ES-I3 (cell line): ENCODE data around the gene FAXDC2.

Source experiments
- H3K36me3 ChIP-seq: 2 replicates; pipeline ENCODE4 v1.6.1; 2013; ENCODE audit warnings: mild to moderate bottlenecking, low read length, control low read depth, moderate library complexity; ENCODE audit not compliant: insufficient read depth
- H3K4me1 ChIP-seq: 2 replicates; pipeline ENCODE4 v1.6.1; 2013; ENCODE audit warnings: mild to moderate bottlenecking, control low read depth, low read length; ENCODE audit not compliant: insufficient read depth
- H3K9ac ChIP-seq: 2 replicates; pipeline ENCODE4 v1.6.1; 2013; ENCODE audit warnings: low read depth, mild to moderate bottlenecking, low read length, moderate library complexity
- H3K9me3 ChIP-seq: 2 replicates; pipeline ENCODE4 v1.6.1; 2013; ENCODE audit warnings: mild to moderate bottlenecking, low read length, moderate library complexity; ENCODE audit not compliant: control insufficient read depth, insufficient read depth

The FAXDC2 gene, protein sequence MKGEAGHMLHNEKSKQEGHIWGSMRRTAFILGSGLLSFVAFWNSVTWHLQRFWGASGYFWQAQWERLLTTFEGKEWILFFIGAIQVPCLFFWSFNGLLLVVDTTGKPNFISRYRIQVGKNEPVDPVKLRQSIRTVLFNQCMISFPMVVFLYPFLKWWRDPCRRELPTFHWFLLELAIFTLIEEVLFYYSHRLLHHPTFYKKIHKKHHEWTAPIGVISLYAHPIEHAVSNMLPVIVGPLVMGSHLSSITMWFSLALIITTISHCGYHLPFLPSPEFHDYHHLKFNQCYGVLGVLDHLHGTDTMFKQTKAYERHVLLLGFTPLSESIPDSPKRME

DNA sequence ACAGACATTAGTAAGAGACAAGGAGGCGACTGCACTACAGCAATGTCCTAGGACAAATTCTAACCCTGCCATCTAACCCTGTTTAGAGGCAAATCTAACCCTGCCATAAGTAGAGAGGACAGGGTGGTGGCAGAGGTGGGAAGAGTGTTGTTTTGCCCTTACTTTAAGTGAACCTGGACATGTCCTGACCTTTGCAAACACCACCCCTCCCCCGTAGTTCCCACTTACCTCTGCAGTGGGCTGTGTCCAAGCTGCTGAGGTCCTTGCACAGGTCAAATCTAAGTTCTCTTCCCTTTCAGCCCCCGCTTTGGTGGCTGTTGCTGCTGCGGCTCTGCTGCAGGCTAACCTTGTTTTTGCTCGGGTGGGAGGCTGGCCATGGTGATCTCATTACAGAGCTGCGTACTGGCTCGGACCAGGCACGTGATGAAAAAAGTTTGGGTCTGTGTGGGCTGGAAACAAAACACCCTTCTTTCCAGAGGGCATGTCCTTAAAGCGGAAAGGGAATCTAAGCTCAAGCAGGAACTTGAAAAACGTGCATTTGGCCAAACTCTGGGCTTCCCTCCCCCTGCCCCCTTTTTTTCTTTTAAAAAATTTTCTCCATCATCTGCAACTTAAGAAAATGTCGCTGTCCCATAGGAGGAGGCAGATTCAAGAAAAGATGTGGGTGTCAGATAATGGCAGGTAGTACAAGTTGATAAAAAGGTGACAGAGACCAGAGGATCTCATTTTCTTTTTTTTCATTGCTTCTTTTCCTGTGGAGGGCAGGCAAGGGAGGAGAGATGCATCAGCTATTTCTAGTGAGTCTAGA lies at the start of gene FAXDC2:
Gene FAXDC2 (minus strand): TSS at position 349 of the 808 bp plus-strand sequence. CDS start 12,425 bp downstream, outside the sequence.
- H3K4me1 ChIP-seq = peaks cover 5% of the 10 kb centered on the region
- H3K36me3 ChIP-seq = no peaks in the 10 kb centered on the region
- H3K9me3 ChIP-seq = no peaks in the 10 kb centered on the region
- peak within 1 kb of the TSS; percentile 59 for H3K9ac ChIP-seq

DNA sequence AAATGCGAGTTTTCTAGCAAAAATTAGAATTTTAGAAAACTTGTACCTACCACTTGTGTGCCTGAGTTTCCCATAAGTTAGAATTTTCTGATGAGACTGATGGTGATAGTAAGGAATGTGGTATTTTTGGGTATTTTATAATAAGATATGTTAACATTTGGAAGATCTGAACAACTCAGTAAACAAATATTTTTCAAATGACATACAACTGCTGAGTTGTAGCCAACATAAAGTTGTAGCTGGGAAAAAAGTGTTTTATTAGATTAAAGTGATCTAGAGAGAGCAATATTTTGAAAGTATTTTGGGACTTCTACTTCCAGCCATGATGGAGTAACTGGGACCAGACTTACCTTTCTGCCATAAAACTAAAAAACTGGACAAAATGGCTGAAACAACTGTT lies 49.7 kb upstream of the FAXDC2 start:
- no peaks in the 10 kb centered on the region for H3K9me3 ChIP-seq
- no peaks in the 10 kb centered on the region for H3K4me1 ChIP-seq
- no peak overlapping the region for H3K9ac ChIP-seq
- H3K36me3 ChIP-seq = peaks cover 42% of the 10 kb centered on the region

DNA sequence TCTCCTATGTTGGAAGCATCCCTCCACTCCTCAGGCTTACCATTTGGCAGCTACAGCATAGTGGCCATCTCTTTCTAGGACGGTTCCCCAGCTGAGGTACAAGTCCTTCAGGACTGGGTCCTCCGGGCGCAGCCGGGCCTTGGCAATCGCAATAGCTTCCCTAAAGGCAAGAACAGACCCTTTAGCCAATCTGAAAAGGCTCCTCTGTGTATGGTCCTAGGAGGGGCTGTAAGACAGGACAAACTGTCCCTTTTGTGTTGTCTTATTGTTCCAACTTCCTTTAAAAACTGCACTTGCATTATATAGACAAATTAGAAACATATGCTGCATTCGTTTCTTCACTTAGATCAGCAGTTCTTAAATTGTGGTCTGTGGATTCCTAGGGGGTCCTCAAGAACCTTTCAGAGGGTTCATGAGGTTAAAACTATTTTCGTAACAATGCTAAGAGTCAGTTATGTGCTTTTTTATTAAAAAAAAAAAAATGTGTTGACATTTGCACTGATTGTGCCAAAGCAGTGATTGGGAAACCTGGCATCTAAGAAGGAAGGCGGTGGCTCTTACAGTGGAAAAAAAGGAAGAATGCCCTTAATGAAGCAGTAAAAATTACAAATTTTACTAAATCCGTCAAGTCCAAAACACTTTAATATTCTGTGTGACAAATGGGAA lies 48.9 kb upstream of the FAXDC2 start:
- Histone ChIP-seq H3K36me3 (peaks cover 39% of the 10 kb centered on the region), H3K9ac (no peak overlapping the region), H3K9me3 (no peaks in the 10 kb centered on the region), H3K4me1 (no peaks in the 10 kb centered on the region)

DNA sequence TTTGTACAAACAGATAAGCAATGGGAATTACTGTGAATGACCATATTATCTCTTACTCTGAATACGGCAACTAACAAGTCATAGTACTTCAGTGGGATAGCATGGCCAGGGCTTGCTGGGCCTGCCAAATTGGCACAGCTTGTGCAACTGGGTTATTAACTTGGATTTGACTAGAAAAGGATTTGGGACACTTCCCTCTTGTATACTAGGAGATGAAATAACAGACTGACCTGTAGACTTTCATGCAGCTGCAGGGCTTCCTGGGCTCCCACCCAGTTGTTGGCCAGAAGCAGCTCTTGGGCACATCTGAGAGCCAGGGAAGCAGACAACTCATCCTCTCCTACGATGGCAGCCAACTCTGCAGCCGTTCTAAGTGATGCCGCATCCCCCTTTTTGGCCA lies 47.8 kb upstream of the FAXDC2 start:
- Histone ChIP-seq H3K9ac (no peak overlapping the region), H3K36me3 (peaks cover 39% of the 10 kb centered on the region), H3K9me3 (no peaks in the 10 kb centered on the region), H3K4me1 (no peaks in the 10 kb centered on the region)

DNA sequence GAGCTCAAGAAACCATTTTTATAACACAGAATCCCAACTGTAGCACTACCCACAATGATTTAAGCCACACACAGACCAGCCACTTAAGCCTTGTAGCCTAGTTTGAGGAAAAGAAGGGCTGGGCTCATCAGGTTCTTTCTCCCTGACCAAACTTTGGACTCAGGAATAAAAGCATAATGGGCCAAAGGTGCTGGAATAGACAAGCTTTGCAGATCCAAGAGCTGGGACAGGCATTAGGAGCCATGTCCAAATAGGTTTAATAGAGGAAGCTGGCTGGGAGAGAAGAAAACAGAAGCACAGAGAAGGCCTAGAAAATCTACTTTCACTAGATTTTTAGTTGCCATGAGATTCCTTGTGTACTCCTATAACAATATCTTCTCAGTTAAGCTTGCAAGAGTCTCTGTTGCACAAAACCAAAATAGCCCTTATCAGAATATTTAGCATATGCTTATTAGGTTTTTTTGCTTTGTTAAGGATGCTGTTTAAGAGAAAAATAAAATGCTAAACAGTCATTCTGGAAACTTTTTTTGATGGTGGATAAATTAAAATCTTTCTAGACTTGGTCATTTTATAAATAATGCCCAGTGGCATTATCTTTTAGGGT lies 46.3 kb upstream of the FAXDC2 start:
- Histone ChIP-seq H3K36me3 (peaks cover 31% of the 10 kb centered on the region), H3K4me1 (no peaks in the 10 kb centered on the region), H3K9me3 (no peaks in the 10 kb centered on the region), H3K9ac (no peak overlapping the region)

DNA sequence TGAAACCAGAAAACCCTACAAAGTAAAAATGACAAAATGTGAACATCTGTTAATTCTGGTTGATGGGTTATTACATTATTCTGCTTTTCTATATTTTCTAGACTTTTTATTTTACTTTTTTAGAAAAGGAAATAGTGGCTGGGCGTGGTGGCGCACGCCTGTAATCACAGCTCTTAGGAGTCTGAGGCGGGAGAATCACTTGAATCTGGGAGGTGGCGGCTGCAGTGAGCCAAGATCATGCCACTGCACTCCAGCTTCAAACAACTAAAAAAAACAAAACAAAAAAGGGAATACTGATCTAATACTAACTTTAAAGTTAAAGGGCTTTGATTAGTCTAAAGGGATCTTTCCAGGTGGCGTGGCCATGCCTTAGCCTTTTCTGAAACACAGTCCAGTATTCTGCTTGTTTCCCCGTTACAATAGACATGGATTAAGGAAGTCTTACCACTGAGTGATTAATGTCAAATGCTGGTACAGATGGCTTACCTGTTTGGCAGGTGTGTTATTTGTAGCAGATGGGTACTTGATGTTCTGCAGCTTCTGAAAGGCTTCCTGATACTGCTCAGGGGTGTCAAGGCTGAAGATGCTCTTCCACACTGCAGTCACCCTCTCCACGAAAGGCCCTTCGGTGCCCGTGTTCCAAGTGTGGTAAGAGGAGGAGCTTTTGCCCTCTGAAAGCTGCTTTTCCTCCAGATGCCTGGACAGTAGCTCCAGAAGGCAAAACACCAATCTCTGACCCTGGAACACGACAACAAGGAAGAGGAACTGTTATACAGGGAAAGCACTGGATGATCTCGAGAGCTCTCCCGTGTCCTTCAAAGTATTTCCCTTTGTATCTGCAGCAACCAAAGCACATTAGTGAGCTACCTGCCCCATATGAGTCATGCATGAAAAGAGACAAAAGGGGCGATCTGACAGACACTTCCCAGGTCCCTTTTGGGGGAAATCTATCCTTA lies 45.5 kb upstream of the FAXDC2 start:
- H3K4me1 ChIP-seq = no peaks in the 10 kb centered on the region
- peaks cover 38% of the 10 kb centered on the region for H3K36me3 ChIP-seq
- H3K9me3 ChIP-seq = no peaks in the 10 kb centered on the region
- H3K9ac ChIP-seq = no peak overlapping the region

DNA sequence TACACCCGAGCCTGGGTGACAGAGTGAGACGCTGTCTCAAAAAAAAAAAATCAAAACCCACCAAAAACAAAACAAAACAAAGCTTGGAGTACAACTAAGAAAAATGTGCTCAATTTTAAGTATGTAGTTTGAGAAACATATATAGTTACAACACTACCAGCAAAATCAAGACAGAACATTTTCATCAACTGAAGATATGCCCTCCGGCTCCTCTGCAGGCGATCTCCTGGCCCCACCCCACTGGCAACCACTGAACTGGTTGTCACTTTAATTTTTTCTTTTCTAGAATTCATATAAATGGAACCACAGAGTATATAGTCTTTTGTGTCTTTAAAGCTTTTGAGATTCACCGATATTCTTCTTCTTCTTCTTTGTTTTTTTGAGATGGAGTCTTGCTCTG lies 43.0 kb upstream of the FAXDC2 start:
- no peaks in the 10 kb centered on the region for H3K9me3 ChIP-seq
- no peak overlapping the region for H3K9ac ChIP-seq
- H3K4me1 ChIP-seq = no peaks in the 10 kb centered on the region
- H3K36me3 ChIP-seq = peaks cover 36% of the 10 kb centered on the region

DNA sequence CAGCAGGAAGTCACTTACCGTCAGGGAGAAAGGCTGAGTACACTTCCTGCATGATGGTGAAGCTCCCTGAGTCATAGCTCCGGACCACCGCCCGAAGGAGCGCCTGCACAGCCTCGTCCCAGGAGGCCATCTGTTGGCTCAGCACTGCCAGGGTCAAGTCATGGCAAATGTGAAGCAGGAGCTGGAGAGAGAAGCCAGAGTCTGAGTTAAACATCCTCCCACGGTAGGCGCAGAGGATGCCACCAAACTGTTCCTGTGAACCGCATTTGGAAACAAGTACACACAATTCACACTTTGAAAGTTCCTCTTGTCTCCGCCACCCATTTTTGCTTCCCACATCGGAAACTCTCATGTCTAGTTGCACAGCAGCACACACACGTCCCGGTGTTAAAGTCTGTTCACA lies 42.0 kb upstream of the FAXDC2 start:
- Histone ChIP-seq H3K4me1 (no peaks in the 10 kb centered on the region), H3K9ac (no peak overlapping the region), H3K9me3 (peaks cover 5% of the 10 kb centered on the region; the same call in 1 of the 2 replicates), H3K36me3 (peaks cover 40% of the 10 kb centered on the region)

DNA sequence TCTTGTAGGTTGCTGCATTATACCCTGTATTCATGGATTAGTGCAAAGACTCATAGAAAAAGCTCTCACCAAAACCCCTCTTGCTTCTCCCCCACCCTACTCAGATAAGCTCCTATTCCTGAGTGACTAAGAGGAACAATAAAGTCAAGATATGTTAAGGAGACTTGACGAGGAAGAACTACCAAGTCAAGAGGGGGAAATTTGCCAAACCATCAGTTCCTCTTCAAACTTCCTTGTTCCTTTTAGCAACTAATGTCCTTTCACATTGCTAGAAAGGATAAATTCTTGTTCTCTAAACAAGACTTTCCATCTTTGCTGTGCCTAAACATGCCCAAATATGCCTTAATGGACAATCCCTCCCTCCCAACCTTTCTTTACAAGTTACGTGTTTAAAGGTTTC lies 35.0 kb upstream of the FAXDC2 start:
- no peaks in the 10 kb centered on the region for H3K4me1 ChIP-seq
- H3K36me3 ChIP-seq = peaks cover 31% of the 10 kb centered on the region
- no peak overlapping the region for H3K9ac ChIP-seq
- peaks cover 27% of the 10 kb centered on the region for H3K9me3 ChIP-seq

DNA sequence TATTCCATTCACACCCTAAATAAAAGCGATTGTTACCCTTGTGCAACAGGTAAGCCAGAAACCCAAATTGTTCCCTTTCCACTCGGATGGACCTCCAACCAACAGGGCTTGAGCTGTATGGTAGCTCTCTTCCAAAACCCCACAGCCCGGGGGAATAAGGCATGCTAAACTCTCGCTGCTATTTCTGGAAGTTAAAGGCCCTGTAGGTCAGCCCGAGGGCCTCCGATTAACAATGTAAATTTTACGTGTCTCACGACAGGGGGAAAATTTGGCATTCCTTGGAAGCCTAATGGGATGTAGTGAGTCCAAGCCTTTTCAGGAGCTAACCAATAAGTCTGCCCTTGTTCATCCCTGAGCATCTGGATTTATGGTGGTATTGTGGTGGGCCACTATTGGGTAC lies 34.0 kb upstream of the FAXDC2 start:
- H3K4me1 ChIP-seq = no peaks in the 10 kb centered on the region
- peaks cover 27% of the 10 kb centered on the region for H3K36me3 ChIP-seq
- H3K9ac ChIP-seq = no peak overlapping the region
- peaks cover 30% of the 10 kb centered on the region for H3K9me3 ChIP-seq

DNA sequence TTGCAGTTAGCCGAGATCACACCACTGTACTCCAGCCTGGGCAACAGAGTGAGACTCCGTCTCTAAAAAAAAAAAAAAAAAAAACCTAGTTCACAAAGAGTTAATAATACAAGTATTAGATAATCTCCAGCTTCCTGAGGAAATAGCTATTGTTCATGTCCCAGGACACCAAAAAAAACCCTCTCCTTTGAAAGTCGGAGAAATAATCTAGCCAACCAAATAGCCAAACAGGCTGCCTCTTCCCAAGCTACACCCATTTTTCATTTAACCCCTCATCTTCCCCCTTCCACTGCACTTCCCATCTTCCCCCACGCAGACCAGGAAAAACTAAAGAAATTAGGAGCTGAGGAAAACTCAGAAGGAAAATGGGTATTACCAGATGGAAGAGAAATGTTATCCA lies 31.6 kb upstream of the FAXDC2 start:
- H3K9me3 ChIP-seq = peaks cover 36% of the 10 kb centered on the region
- H3K36me3 ChIP-seq = peaks cover 16% of the 10 kb centered on the region
- no peak overlapping the region for H3K9ac ChIP-seq

DNA sequence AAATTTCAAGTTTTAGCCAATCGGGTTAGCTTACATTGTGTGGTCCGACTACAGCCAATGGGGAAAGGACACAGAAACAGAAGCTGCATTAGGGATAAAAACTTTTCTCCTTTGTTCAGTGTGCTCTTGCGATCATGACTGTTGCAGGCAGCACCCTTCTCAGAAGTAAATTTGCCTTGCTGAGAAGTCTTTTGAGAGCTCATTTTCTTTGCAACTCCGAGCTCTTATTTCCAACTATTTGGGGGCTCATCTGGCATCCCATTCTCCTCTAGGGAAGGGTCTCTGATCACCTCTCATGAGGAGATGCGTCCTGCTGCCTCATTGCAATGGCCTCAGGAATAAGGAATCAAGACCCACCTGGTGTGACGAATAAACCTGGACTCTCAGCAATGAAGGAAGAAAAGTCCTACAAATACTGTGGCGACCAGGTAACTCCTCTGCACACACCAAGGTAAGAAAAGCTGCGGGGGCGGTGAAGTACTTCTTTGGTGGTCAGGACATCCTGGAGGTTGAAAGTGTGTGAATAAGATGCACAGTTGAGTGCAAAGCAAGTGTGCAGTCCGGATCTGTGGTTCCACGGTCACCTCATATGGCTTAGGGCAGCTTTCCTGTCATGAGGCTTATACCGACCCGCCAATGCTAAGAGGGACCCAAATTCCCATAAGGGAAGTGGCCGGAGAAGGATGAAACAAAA lies 28.4 kb upstream of the FAXDC2 start:
- peaks cover 9% of the 10 kb centered on the region for H3K36me3 ChIP-seq
- H3K9me3 ChIP-seq = peaks cover 18% of the 10 kb centered on the region
- H3K4me1 ChIP-seq = no peaks in the 10 kb centered on the region
- H3K9ac ChIP-seq = no peak overlapping the region

More for the DNA sequence above, 31.6 kb upstream of the FAXDC2 start:
- H3K4me1 ChIP-seq = no peaks in the 10 kb centered on the region

DNA sequence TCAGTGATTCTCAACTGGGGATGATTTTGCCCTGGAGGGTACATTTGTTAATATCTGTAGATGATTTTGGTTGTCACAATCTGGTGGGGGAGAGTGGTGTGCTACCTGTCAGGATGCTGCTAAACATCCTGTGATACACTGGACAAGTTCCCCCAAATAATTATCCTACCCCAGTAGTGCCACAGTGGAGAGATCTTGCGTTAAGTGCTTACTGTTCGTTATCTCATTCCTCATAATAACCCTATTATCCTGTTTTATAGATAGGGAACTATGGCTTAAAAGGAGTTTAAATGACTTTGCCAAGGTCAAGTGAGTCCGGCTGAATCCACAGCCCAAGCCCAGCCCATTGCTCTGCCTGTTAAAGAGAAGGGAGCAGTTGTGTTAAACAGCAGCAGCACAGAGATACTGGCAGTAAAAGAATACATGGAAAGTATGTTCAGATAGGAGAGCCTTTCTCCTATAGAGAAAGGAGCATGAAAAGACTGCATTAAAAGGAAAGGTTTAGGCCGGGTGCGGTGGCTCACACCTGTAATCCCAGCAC lies 23.5 kb upstream of the FAXDC2 start:
- Histone ChIP-seq H3K36me3 (peaks cover 20% of the 10 kb centered on the region), H3K9ac (no peak overlapping the region), H3K4me1 (no peaks in the 10 kb centered on the region), H3K9me3 (peaks cover 15% of the 10 kb centered on the region; the same call in 1 of the 2 replicates)
